GM19328 (cell line): ENCODE data around the gene APOBEC3G.
"Not testable (repeated sequence)": the region's sequence is repeated elsewhere in the genome, so short reads cannot be mapped to it uniquely, and the experiment has no call there.

Experiments used
- ATAC-seq: cut with Tn5 transposase; IDR thresholded peaks from one replicate; pipeline ENCODE4 v1.9.1; 2021; ENCODE audit warnings: mild to moderate bottlenecking, moderate library complexity; ENCODE audit not compliant: unreplicated experiment

The APOBEC3G gene

DNA sequence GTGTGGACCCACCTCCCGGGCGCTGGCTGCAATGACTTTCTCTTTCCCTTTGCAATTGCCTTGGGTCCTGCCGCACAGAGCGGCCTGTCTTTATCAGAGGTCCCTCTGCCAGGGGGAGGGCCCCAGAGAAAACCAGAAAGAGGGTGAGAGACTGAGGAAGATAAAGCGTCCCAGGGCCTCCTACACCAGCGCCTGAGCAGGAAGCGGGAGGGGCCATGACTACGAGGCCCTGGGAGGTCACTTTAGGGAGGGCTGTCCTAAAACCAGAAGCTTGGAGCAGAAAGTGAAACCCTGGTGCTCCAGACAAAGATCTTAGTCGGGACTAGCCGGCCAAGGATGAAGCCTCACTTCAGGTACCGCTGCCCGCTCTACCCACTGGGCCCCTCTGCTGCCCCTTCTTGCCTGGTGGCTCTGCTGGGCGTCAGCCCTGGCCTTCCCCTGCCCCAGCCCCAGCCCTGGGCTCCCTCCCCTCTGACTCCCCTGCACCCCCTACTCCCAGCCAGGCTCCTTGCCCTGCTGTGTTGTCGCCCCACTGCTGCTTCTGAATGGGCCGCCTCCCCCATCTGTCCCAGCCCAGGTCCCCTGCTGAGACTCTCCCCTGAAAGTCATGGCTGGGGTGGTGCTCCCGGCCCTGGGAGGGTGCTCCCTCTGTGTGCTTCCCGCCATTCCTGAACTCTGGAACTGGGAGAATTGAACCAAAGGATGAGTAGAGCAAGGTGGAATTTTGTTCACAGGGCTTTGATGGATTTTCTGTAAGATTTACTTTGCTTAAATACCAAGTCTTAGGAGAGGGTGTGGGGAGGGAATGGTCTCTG lies at the start of gene APOBEC3G:
APOBEC3G (plus strand) TSS at position 250 of the 815 bp plus-strand sequence; CDS start at position 337, 87 bp downstream.
- ATAC-seq, result peak; percentile 59

DNA sequence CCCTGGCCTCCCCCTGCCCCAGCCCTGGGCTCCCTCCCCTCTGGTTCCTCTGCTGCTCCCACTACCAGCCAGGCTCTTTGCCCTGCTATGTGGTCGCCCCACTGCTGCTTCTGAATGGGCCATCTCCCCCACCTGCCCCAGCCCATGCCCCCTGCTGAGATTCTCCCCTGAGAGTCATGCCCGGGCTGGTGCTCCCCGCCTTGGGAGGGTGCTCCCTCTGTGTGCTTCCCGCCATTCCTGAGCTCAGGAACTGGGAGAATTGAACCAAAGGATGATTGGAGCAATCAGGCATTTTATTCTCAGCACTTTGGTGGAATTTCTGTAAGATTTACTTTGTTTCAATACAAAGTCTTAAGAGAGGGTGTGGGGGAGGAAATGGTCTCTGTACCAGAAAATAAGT lies 49.4 kb upstream of the APOBEC3G start:
- ATAC-seq, result no peak

DNA sequence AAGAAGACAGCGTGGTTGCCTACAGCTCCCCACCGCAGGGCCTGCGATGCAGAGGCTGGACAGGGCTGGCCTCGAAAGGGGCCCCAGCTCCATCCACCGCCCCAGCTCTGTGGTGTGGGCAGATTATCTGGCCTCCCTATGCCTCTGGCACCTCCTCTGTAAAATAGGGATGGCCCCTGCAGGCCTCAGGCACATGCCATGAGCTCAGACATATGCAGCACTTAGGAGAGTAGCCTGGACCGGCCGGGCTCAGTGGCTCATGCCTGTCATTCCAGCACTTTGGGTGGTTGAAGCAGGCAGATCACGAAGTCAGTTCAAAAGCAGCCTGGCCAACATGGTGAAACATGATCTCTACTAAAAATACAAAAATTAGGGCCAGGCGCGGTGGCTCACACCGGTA lies 48.8 kb upstream of the APOBEC3G start:
- no peak for ATAC-seq

DNA sequence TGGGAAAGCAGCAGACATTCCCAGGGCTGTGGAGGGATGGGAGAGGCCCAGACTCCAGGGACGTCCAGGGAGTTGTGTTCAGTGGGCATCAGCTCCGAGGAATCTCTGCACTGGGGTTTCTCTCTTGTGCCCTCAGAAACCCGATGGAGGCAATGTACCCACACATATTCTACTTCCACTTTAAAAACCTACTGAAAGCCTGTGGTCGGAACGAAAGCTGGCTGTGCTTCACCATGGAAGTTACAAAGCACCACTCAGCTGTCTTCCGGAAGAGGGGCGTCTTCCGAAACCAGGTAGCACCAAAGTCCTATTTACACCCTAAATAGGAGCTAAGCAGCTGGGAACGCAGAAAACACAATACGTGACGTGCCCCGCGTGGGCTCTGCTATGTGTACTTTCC lies 47.8 kb upstream of the APOBEC3G start:
- ATAC-seq, result no peak

DNA sequence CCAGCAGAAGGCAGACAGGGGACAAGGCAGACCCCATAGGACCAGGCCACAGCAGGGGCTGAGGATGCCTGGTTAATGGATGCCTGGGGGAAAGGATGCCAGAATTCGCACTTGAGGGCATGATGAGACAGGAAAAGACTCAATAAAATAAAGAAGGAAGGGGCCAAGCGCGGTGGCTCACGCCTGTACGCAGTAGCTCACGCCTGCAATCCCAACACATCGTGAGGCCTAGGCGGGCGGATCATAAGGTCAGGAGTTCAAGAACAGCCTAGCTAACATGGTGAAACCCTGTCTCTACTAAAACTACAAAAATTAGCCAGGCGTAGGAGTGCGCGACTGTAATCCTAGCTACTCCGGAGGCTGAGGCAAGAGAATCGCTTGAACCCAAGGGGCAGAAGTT lies 46.4 kb upstream of the APOBEC3G start:
- no peak for ATAC-seq

DNA sequence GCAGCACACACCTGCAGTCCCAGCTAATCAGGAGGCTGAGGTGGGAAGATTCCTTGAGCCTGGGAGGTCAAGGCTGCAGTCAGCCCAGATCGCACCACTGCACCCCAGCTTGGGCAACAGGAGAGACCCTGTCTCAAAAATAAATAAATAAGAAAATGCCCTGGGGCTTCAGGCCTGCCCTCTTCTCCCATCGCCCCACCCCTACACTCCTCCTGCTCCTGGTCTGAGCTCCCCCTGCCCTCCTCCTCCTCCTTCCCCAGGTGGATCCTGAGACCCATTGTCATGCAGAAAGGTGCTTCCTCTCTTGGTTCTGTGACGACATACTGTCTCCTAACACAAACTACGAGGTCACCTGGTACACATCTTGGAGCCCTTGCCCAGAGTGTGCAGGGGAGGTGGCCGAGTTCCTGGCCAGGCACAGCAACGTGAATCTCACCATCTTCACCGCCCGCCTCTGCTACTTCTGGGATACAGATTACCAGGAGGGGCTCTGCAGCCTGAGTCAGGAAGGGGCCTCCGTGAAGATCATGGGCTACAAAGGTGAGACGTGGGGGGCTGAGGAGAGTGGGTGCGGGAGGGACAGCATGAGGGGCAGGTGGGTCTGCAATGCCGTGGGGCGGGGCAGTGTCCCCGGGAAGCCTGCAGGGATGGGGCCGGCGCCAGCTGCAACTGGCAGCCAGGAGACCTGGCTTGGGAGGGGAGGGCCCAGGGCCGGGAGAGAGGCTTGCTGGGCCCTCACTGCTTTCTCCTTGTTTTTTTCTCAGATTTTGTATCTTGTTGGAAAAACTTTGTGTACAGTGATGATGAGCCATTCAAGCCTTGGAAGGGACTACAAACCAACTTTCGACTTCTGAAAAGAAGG lies 45.4 kb upstream of the APOBEC3G start:
- ATAC-seq, result not testable (repeated sequence)

DNA sequence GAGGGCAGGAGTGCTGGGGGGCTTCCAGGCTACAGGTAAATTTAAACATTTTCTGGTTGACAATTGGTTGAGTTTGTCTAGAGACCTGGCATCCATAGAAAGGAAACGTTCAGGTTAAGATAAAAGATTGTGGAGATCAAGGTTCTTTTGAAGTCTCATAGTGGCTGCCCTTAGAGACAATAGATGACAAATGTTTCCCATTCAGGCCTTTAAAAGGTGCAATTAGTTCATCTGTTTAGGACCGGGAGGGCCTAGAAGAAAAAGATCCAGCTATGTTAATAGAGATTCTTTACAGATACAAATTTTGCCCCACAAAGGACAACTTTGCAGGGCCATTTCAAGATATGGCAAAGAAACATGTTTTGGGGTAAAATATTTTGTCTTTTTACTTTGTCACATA lies 40.0 kb upstream of the APOBEC3G start:
- not testable (repeated sequence) for ATAC-seq

DNA sequence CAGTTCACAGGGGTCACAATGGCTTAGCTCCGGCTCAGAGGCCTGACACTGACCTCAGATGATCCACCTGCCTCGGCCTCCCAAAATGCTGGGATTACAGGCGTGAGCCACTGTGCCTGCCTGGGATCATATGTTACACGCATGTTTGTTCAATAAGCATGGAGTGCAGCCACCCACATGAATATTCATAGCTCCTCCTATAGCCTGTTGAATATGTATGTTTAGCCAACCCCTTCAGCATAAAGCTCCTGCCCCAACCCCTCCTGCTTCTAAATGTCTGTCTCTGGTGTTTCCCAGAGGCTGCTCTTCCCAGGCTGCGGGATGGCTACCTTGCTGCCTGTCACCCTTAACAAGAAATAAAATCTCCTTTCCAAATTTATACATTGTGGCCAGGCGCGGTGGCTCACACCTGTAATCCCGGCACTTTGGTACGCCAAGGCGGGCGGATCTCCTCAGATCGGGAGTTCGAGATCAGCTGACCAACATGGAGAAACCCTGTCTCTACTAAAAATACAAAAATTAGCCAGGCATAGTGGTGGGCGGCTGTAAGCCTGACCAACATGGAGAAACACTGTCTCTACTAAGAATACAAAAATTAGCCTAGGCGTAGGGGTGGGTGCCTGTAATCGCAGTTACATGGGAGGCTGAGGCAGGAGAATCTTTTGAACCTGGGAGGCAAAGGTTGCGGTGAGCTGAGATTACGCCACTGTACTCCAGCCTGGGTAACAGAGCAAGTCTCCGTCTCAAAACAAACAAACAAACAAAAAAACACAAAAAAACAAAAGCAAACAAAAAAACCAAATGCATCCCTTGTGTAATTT lies 37.6 kb upstream of the APOBEC3G start:
- ATAC-seq, result no peak

DNA sequence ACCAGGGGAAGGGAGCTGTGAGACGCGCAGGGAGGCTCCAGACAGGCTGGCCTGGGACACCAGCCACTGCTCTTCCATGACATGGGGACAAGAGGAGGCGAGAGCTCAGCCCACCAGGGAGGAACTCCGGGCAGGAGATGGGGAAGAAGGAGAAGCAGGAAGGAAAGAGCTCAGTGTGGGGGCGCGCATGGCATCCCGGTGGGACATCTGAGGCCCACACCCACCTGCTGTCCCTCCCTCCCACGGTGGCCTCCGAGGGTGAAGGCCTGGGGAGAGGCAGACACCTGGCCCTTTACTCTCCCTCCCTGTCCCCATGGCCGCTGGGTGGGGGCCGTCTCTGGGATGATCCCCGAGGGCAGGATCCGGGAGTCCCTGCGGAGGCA lies 36.9 kb upstream of the APOBEC3G start:
- not testable (repeated sequence) for ATAC-seq

DNA sequence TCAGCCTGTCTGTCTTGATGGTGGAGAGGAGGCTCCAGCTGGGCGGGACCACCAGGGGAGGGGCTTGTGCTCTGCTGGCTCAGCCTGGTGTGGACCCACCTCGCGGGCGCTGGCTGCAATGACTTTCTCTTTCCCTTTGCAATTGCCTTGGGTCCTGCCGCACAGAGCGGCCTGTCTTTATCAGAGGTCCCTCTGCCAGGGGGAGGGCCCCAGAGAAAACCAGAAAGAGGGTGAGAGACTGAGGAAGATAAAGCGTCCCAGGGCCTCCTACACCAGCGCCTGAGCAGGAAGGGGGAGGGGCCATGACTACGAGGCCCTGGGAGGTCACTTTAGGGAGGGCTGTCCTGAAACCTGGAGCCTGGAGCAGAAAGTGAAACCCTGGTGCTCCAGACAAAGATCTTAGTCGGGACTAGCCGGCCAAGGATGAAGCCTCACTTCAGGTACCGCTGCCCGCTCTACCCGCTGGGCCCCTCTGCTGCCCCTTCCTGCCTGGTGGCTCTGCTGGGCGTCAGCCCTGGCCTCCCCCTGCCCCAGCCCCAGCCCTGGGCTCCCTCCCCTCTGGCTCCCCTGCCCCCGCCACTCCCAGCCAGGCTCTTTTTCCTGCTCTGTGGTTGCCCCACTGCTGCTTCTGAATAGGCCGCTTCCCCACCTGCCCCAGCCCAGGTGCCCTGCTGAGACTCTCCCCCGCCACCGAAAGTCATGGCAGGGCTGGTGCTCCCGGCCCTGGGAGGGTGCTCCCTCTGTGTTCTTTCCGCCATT lies 36.4 kb upstream of the APOBEC3G start, which contains the start of gene APOBEC3F:
APOBEC3F (plus strand) TSS at position 327 of the 759 bp plus-strand sequence; CDS start at position 424, 97 bp downstream.
- ATAC-seq, result peak; percentile 98

DNA sequence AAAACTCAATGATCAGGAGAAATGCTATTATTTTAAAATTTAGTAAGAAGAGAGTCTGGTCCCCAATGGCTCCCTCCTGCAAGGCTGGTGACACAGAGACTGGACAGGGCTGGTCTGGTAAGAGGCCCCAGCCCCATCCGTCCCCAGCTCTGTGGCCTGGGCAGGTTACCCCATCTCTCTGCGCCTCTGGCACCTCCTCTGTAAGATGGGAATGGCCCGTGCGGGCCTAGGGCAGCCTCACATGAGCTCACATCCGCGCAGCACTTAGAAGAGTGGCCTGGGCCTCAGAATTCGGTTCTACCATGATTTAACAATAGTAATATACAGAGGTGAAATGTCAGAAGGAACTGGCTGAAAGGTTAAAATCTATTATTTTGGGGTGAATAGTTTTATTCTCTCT lies 35.2 kb upstream of the APOBEC3G start:
- ATAC-seq, result no peak

DNA sequence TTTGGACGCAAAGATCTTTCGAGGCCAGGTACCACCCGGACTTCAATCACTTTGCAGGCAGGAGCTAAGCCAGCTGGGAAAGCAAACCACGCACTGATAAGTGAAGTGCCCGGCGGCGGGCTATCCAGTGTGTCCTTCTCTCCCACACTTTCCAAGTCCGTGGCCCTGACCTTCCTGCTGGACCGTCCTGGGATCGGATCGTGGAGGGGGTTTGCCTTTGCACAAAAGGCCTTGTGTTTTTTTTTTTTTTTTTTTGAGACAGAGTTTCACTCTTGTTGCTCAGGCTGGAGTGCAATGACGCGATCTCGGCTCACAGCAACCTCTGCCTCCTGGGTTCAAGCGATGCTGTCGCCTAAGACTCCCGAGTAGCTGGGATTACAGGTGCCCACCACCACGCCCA lies 34.0 kb upstream of the APOBEC3G start:
- not testable (repeated sequence) for ATAC-seq

DNA sequence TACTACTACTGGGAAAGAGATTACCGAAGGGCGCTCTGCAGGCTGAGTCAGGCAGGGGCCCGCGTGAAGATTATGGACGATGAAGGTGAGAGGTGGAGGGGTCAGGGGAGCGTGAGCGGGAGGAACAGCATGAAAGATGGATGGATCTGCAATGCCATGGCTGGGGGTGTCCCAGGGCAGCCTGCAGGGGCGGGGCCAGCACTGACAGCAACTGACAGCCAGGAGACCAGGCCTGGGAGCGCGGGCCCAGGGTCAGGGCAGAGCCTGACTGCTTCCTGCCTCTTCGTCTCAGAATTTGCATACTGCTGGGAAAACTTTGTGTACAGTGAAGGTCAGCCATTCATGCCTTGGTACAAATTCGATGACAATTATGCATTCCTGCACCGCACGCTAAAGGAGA lies 31.9 kb upstream of the APOBEC3G start:
- ATAC-seq, result not testable (repeated sequence)

DNA sequence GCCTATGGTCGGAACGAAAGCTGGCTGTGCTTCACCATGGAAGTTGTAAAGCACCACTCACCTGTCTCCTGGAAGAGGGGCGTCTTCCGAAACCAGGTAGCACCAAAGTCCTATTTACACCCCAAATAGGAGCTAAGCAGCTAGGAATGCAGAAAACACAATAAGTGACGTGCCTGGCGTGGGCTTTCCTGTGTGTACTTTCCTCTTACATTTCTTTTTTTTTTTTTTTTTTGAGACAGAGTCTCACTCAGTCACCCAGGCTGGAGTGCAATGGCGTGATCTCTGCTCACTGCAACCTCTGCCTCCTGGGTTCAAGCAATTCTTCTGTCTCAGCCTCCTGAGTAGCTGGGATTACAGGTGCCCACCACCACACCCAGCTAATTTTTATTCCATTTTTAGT lies 27.6 kb upstream of the APOBEC3G start:
- not testable (repeated sequence) for ATAC-seq

DNA sequence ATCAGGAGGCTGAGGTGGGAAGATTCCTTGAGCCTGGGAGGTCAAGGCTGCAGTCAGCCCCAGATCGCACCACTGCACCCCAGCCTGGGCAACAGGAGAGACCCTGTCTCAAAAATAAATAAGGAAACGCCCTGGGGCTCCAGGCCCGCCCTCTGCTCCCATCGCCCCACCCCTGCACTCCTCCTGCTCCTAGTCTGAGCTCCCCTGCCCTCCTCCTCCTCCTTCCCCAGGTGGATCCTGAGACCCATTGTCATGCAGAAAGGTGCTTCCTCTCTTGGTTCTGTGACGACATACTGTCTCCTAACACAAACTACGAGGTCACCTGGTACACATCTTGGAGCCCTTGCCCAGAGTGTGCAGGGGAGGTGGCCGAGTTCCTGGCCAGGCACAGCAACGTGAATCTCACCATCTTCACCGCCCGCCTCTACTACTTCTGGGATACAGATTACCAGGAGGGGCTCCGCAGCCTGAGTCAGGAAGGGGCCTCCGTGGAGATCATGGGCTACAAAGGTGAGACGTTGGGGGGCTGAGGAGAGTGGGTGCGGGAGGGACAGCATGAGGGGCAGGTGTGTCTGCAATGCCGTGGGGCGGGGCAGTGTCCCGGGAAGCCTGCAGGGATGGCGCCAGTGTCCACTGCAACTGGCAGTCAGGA lies 25.1 kb upstream of the APOBEC3G start:
- not testable (repeated sequence) for ATAC-seq

DNA sequence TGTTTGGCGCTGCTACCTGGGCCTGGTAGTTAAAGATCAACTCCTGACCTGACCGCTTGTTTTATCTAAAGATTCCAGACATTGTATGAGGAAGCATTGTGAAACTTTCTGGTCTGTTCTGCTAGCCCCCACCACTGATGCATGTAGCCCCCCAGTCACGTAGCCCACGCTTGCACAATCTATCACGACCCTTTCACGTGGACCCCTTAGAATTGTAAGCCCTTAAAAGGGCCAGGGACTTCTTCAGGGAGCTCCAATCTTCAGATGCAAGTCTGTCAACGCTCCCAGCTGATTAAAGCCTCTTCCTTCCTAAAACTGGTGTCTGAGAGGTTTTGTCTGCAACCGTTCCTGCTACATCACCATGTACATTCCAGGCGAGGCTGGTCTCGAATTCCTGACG lies 21.4 kb upstream of the APOBEC3G start:
- no peak for ATAC-seq

DNA sequence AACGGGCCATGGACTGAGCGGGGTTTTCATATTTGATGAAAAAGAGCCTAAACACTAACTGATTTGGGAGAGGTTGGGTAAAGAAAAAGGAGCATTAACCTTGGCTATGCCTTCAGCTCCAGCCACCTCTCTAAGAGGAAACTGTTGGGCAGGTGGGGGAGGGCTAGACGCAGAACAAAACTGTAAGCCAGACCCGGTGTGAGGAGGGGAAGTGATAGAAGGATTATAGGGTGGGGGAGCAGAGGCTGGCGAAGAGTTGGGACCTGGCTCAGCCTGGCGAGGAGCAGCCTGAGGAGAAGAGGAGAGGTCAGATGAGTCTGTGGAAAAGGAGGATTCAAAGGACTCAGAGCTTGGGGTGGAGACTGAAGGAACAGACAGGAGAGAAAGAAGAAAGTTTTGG lies 15.8 kb upstream of the APOBEC3G start:
- ATAC-seq, result not testable (repeated sequence)

DNA sequence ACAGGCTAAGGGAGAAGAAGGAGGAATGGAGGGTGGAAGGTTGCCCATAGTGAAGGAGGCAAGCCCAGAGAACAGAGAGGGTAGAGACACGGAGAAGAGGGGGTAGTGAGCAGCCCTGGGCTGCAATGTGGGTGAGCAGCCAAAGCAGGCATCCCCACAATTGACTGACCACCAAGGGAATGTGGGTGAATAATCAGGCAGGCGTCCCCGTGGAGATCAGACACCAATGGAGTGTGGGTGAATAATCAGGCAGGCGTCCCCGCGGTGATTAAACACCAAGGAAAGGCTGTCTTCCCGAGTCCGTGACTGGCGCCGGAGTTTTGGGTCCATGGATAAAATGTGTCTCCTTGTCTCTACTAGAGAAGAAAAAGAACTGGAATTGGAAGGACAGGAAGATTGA lies 15.1 kb upstream of the APOBEC3G start:
- not testable (repeated sequence) for ATAC-seq

DNA sequence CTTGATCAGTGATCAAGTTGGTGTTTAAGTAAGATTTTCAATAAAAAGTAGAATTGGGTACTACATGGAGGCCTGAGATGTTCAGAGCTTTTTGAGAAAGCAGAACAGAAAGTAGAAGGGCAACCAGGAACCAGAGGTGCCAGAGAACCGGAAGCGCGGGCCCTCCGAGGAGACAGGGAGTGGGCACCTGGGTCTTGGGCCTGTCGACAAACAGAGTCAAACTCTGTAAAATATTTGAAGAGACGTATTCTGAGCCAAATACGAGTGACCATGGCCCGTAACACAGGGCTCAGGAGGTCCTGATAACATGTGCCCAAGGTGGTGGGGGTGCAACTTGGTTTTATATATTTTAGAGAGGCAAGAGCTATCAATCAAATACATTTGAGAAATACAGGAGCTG lies 13.2 kb upstream of the APOBEC3G start:
- ATAC-seq, result not testable (repeated sequence)
